ENCODE results near the gene CHD9.

The CHD9 gene

DNA sequence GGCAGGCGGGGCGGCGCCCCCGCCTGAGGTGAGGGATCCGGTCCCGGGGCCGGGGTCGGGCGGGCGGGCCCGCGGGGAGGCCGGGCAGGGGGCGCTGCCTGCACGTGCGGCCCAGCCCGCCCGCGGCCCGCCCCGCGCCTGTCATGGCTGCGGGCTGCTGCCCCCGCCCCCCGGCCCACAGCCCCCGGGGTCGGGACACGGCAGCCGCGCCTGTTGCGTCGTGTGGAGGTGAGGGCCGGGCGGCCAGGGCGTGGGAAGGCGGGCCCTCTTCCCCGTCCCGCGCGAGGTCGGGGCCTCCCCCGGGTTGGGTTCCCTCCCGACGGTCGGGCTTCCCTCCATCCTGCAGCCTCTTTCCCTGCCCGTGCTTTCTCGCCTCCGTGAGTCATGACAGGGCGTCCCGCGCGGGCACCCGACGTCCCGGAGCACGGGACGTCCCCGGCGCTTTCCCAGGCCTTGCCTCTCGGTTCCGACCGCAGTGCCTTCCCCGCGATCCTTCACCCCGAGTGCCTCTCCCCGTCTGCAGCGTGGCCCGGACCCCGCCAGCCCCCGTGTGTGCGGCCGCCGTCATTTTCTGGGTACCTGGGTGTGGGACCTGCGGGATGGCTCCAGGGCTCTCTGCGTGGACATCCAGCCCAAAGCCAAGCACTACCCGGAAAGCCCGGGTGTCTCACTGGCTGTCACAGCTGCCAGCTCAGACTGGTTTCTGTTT is 76.7 kb downstream of the CHD9 start:
- peaks cover 13% of the 10 kb centered on the region for H3K4me1 ChIP-seq (ENCODE audit: control insufficient read depth, insufficient read depth, low read length)
- no peaks in the 10 kb centered on the region for H3K36me3 ChIP-seq (ENCODE audit: control insufficient read depth, insufficient read depth, low read length)
- no peaks in the 10 kb centered on the region for H3K9me3 ChIP-seq (ENCODE audit: control insufficient read depth, low read length)
- no peak overlapping the region for H3K4me3 ChIP-seq (ENCODE audit: low read length)
- H3K9ac ChIP-seq (ENCODE audit: low read length) = peak overlapping the region; percentile 78
- H3K27me3 ChIP-seq (ENCODE audit: control insufficient read depth, insufficient read depth, low read length) = no peaks in the 10 kb centered on the region

DNA sequence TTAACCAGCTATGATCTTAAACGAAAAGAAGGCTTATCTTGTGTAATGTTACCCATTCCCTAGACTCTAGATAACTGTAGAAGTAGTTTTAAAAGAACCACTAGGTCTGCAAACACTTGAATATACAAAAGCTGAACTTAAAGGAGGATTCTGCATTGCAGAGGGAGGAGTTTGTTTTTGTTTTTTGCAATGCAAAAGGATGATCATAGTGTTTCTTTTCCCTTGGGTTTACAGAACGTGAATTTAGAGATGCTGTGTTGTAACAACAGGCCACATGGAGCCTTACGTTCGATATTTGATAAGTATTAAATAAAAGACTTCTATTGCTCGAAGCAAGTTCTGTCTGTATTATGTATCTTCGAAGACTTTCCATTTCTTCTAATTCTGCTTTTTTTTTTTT is 77.6 kb downstream of the CHD9 start:
- Histone ChIP-seq H3K4me1 (ENCODE audit: control insufficient read depth, insufficient read depth, low read length) (peaks cover 13% of the 10 kb centered on the region), H3K9me3 (ENCODE audit: control insufficient read depth, low read length) (no peaks in the 10 kb centered on the region), H3K36me3 (ENCODE audit: control insufficient read depth, insufficient read depth, low read length) (no peaks in the 10 kb centered on the region), H3K27me3 (ENCODE audit: control insufficient read depth, insufficient read depth, low read length) (no peaks in the 10 kb centered on the region), H3K9ac (ENCODE audit: low read length) (no peak overlapping the region), H3K4me3 (ENCODE audit: low read length) (no peak overlapping the region)

DNA sequence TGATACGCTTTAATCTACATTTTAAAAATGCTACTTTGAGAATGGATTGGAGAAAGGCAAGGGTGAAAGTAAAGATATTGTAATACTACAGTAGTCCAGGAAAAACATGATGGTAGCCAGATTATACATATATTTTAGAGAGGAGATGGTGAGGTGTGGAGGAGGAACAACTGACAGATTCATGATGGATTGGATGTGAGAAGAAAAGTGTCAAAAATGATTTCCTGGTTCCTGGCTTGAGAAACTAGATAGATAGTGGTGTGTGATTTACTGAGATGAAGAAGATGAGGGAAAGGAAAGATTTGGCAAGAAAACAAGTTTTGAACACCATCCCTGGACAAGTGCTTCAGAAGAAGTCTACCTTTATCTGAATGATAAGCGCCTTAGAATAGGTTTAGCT is 80.5 kb downstream of the CHD9 start:
- H3K9me3 ChIP-seq (ENCODE audit: control insufficient read depth, low read length) = no peaks in the 10 kb centered on the region
- H3K27me3 ChIP-seq (ENCODE audit: control insufficient read depth, insufficient read depth, low read length) = no peaks in the 10 kb centered on the region
- peaks cover 6% of the 10 kb centered on the region for H3K4me1 ChIP-seq (ENCODE audit: control insufficient read depth, insufficient read depth, low read length)
- H3K36me3 ChIP-seq (ENCODE audit: control insufficient read depth, insufficient read depth, low read length) = no peaks in the 10 kb centered on the region
- H3K9ac ChIP-seq (ENCODE audit: low read length) = no peak overlapping the region
- H3K4me3 ChIP-seq (ENCODE audit: low read length) = no peak overlapping the region

DNA sequence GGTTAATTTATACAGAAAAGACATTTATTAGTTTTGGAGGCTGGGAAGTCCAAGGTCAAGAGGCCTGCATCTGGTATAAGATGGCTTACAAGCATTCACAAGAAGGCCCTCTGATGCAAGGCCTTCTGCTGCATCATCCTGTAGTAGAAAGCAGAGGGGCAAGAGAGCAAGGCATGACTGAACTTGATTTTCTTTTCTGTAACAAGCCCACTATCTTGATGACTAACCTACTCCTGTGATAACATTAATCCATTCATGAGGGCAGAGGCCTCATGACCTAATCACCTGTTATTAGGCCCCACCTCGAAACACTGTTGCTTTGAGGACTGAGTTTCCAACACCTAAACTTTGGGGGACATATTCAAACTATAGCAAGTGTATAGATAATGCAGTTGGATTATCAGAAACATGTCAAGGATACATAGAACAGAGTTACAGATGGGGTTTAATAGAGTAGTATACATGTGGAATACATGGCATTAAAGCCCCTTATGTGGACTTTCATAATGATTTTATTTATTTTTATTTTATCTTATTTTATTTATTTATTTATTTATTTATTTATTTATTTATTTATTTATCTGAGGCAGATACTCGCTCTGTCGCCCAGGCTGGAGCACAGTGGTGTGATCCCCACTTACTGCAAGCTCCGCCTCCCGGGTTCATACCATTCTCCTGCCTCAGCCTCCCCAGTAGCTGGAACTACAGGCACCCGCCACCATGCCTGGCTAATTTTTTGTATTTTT is 88.2 kb downstream of the CHD9 start:
- Histone ChIP-seq H3K4me3 (ENCODE audit: low read length) (no peak overlapping the region), H3K27me3 (ENCODE audit: control insufficient read depth, insufficient read depth, low read length) (no peaks in the 10 kb centered on the region), H3K9me3 (ENCODE audit: control insufficient read depth, low read length) (no peaks in the 10 kb centered on the region), H3K9ac (ENCODE audit: low read length) (no peak overlapping the region), H3K36me3 (ENCODE audit: control insufficient read depth, insufficient read depth, low read length) (no peaks in the 10 kb centered on the region), H3K4me1 (ENCODE audit: control insufficient read depth, insufficient read depth, low read length) (peaks cover 4% of the 10 kb centered on the region)

DNA sequence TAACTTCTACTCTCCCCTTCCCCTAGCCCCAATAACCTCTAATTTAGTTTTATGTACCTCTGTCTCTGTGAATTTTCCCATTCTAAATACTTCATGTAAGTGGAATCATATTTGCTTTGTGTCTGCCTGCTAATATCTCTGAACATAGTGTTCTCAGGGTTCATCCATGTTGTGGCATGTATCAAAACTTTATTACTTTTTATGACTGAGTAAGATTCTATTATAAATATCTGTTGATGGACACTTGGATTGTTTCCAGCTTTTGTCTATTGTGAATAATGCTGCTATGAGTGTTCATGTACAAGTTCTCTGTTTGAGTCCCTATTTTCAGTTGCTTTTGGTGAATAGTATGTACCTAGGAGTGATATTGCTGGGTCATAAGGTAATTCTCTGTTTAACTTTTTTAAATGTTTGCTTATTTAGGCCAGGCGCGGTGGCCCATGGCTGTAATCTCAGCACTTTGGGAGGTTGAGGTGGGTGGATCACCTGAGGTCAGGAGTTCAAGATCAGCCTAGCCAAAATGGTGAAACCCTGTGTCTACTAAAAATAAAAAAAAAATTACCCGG is 92.8 kb downstream of the CHD9 start:
- Histone ChIP-seq H3K36me3 (ENCODE audit: control insufficient read depth, insufficient read depth, low read length) (no peaks in the 10 kb centered on the region), H3K4me1 (ENCODE audit: control insufficient read depth, insufficient read depth, low read length) (peaks cover 6% of the 10 kb centered on the region), H3K27me3 (ENCODE audit: control insufficient read depth, insufficient read depth, low read length) (no peaks in the 10 kb centered on the region), H3K9ac (ENCODE audit: low read length) (no peak overlapping the region), H3K9me3 (ENCODE audit: control insufficient read depth, low read length) (no peaks in the 10 kb centered on the region), H3K4me3 (ENCODE audit: low read length) (no peak overlapping the region)

DNA sequence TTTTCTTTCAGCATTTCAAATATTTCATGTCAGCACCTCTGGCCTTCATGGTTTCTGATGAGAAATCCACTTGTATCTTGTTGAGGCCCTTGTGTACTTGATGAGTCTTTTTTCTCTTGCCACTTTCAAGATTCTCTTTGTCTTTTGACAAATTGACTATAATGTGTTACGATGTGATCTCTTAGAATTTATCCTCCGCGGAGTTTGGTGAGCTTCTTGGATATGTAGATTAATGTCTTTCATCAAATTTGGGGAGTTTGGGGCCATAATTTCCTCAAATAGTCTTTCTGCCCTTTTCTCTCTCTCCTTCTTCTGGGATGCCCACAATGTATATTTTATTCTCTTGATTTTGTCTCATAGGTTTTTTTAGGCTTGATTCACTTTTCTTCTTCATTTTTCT is 96.0 kb downstream of the CHD9 start:
- Histone ChIP-seq H3K9me3 (ENCODE audit: control insufficient read depth, low read length) (no peaks in the 10 kb centered on the region), H3K36me3 (ENCODE audit: control insufficient read depth, insufficient read depth, low read length) (no peaks in the 10 kb centered on the region), H3K4me1 (ENCODE audit: control insufficient read depth, insufficient read depth, low read length) (peaks cover 6% of the 10 kb centered on the region), H3K9ac (ENCODE audit: low read length) (no peak overlapping the region), H3K4me3 (ENCODE audit: low read length) (no peak overlapping the region), H3K27me3 (ENCODE audit: control insufficient read depth, insufficient read depth, low read length) (no peaks in the 10 kb centered on the region)

DNA sequence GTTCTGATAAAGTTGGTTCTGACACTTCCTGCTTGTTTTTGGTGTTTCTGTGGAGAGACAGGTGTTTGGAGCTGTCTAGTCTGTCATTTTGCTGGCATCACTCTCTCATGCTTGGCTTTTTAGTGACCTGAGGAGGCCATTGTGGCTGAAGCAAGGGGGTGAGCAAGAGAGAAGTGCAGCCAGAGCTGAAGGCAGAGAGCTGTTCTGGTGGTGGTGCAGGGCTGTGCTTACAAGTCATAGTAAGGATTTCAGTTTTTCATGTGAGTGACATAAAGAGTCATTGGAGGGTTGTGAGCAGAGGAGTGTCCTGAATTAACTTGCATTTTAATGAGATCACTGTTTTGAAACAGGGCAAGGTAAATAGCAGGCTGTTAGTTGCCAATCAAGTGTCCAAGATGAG is 97.5 kb downstream of the CHD9 start:
- Histone ChIP-seq H3K36me3 (ENCODE audit: control insufficient read depth, insufficient read depth, low read length) (no peaks in the 10 kb centered on the region), H3K9me3 (ENCODE audit: control insufficient read depth, low read length) (no peaks in the 10 kb centered on the region), H3K9ac (ENCODE audit: low read length) (no peak overlapping the region), H3K4me1 (ENCODE audit: control insufficient read depth, insufficient read depth, low read length) (peaks cover 6% of the 10 kb centered on the region), H3K4me3 (ENCODE audit: low read length) (no peak overlapping the region), H3K27me3 (ENCODE audit: control insufficient read depth, insufficient read depth, low read length) (no peaks in the 10 kb centered on the region)

DNA sequence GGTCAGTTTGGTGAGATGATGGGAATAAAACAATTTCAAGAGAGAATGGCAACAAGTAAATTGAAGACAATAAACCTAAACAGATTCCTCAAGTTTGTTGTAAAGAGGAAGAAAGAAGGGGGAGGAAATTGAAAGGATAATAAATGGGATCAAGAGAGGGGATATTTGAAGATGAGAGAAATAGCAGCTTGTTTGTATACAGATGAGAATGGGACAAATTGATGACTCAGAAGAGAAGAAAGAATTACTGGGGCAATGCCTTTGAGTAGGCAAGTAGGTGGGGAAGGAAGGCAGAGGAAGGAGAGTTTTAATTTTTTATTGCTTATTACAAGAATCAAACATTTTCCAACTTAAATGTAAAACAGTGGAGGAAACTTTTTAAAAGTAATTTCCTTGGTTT is 98.3 kb downstream of the CHD9 start:
- Histone ChIP-seq H3K9me3 (ENCODE audit: control insufficient read depth, low read length) (no peaks in the 10 kb centered on the region), H3K4me1 (ENCODE audit: control insufficient read depth, insufficient read depth, low read length) (peaks cover 6% of the 10 kb centered on the region), H3K27me3 (ENCODE audit: control insufficient read depth, insufficient read depth, low read length) (no peaks in the 10 kb centered on the region), H3K9ac (ENCODE audit: low read length) (no peak overlapping the region), H3K4me3 (ENCODE audit: low read length) (no peak overlapping the region), H3K36me3 (ENCODE audit: control insufficient read depth, insufficient read depth, low read length) (no peaks in the 10 kb centered on the region)

DNA sequence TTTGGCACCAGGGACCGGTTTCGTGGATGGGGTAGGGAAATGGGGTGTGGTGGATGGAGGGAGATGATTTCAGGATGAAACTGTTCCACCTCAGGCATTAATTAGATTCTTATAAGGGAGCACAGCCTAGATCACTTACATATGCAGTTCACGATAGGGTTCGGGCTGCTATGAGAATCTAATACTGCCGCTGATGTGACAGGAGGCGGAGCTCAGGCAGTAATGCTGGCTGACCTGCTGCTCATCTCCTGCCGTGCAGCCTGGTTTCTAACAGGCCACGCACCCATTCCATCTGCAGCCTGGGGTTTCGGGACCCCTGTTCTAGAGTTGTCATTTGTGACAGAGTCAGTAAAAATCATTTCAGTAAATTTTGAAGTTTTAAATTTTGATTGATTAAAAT is 99.7 kb downstream of the CHD9 start:
- Histone ChIP-seq H3K4me3 (ENCODE audit: low read length) (no peak overlapping the region), H3K9ac (ENCODE audit: low read length) (no peak overlapping the region), H3K27me3 (ENCODE audit: control insufficient read depth, insufficient read depth, low read length) (no peaks in the 10 kb centered on the region), H3K36me3 (ENCODE audit: control insufficient read depth, insufficient read depth, low read length) (no peaks in the 10 kb centered on the region), H3K9me3 (ENCODE audit: control insufficient read depth, low read length) (no peaks in the 10 kb centered on the region), H3K4me1 (ENCODE audit: control insufficient read depth, insufficient read depth, low read length) (peaks cover 6% of the 10 kb centered on the region)

DNA sequence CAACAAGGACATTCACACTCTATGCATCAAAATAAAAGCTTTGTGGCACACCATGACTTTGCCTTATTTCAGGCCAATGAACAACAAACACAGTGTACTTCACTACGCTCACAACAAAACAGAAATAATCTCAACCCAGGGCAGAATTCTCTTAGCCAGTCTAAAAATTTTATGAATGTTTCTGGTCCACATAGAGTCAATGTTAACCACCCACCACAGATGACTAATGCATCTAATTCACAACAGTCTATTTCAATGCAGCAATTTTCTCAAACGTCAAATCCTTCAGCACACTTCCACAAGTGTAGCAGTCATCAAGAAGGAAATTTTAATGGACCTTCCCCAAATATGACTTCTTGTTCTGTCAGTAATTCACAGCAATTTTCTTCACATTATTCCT is 101.7 kb downstream of the CHD9 start:
- H3K9me3 ChIP-seq (ENCODE audit: control insufficient read depth, low read length) = no peaks in the 10 kb centered on the region
- no peak overlapping the region for H3K9ac ChIP-seq (ENCODE audit: low read length)
- peaks cover 6% of the 10 kb centered on the region for H3K4me1 ChIP-seq (ENCODE audit: control insufficient read depth, insufficient read depth, low read length)
- no peak overlapping the region for H3K4me3 ChIP-seq (ENCODE audit: low read length)
- no peaks in the 10 kb centered on the region for H3K36me3 ChIP-seq (ENCODE audit: control insufficient read depth, insufficient read depth, low read length)
- no peaks in the 10 kb centered on the region for H3K27me3 ChIP-seq (ENCODE audit: control insufficient read depth, insufficient read depth, low read length)

DNA sequence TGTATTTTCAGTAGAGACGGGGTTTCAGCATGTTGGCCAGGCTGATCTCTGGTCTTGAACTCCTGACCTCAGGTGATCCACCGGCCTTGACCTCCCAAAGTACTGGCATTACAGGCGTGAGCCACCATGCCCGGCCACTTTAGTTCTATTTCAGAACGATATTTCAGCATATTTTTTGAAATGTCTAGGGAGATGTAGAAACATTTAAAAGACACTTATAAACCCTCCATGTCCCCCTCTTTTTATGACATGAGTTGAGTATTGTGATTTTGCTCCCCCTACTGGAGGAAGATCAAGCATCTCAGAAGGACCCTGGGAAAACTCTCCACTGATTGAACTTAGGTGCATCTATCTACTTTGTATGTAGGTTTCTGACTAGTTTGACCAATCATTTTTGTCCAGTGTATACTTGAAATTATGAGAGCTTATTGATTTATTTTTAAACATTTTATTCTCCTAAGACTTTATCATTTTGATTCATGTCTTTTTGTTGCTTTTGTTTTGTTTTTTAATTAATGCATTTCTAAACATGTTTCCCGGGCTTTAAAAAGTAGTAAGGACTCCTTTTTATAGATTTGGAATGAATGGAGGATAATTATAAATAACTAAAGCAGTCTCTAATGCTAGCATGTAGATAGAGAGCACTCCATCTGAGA is 105.1 kb downstream of the CHD9 start:
- Histone ChIP-seq H3K4me1 (ENCODE audit: control insufficient read depth, insufficient read depth, low read length) (no peaks in the 10 kb centered on the region), H3K9ac (ENCODE audit: low read length) (no peak overlapping the region), H3K4me3 (ENCODE audit: low read length) (no peak overlapping the region), H3K27me3 (ENCODE audit: control insufficient read depth, insufficient read depth, low read length) (no peaks in the 10 kb centered on the region), H3K36me3 (ENCODE audit: control insufficient read depth, insufficient read depth, low read length) (no peaks in the 10 kb centered on the region), H3K9me3 (ENCODE audit: control insufficient read depth, low read length) (no peaks in the 10 kb centered on the region)

DNA sequence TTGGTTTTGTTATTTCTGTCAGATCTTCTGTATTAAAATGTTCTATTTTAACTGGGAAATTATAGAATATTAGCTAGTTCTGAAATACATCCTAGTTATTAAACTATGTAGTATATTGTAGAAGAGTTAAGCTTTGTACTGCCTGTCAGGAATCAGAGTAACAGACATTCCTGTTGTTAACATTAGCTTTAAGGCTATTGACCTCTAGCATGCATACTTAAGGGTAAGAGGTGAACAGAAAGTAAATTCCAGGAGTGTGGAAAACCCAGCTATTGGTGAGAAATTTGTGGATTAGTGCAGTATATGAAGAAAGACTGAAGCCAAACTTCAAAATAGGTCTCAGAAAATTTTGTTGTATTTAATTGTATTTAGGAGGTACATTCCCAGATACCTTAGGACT is 111.3 kb downstream of the CHD9 start:
- H3K9me3 ChIP-seq (ENCODE audit: control insufficient read depth, low read length) = no peaks in the 10 kb centered on the region
- no peaks in the 10 kb centered on the region for H3K4me1 ChIP-seq (ENCODE audit: control insufficient read depth, insufficient read depth, low read length)
- no peak overlapping the region for H3K4me3 ChIP-seq (ENCODE audit: low read length)
- H3K27me3 ChIP-seq (ENCODE audit: control insufficient read depth, insufficient read depth, low read length) = no peaks in the 10 kb centered on the region
- no peaks in the 10 kb centered on the region for H3K36me3 ChIP-seq (ENCODE audit: control insufficient read depth, insufficient read depth, low read length)
- H3K9ac ChIP-seq (ENCODE audit: low read length) = no peak overlapping the region
